Measurements from ENCODE around the gene ORAI2.

DNA sequence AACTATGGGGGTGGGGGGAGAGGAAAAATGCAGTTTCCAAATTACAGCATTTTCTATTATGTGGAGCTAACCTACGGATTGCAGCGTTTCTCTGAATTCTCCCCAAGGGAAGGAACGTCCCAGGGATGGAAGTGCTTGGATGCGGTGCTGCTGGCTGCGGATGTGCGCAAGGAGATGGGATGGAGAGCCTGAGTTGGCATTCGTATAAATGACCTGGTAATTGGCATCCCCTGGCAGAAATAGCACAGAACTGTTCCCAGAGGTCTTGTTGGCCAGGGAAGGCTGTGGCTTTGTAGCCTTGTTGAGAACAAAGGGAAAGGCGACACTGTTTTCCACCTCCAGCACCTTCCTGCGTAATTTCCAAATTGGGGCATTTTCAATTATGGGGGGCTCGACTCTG lies 2.7 kb downstream of the ORAI2 start:
- TF ChIP-seq, protein P1, sequence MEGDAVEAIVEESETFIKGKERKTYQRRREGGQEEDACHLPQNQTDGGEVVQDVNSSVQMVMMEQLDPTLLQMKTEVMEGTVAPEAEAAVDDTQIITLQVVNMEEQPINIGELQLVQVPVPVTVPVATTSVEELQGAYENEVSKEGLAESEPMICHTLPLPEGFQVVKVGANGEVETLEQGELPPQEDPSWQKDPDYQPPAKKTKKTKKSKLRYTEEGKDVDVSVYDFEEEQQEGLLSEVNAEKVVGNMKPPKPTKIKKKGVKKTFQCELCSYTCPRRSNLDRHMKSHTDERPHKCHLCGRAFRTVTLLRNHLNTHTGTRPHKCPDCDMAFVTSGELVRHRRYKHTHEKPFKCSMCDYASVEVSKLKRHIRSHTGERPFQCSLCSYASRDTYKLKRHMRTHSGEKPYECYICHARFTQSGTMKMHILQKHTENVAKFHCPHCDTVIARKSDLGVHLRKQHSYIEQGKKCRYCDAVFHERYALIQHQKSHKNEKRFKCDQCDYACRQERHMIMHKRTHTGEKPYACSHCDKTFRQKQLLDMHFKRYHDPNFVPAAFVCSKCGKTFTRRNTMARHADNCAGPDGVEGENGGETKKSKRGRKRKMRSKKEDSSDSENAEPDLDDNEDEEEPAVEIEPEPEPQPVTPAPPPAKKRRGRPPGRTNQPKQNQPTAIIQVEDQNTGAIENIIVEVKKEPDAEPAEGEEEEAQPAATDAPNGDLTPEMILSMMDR (CRISPR knock-in tag; IDR thresholded peaks at IDR 0.05): no peak
- TF ChIP-seq TAF1 (CRISPR knock-in tag; IDR thresholded peaks at IDR 0.05) (no peak), SOX13 (IDR thresholded peaks at IDR 0.05) (no peak), SOX13 (CRISPR knock-in tag; conservative IDR thresholded peaks at IDR 0.05 in 1 of 2, IDR thresholded peaks at IDR 0.05 in 1 of 2) (no peak), HNF4G (IDR thresholded peaks at IDR 0.05; ENCODE audit: borderline replicate concordance, low read depth, low read length) (no peak), HNF4G (CRISPR knock-in tag; IDR thresholded peaks at IDR 0.05; ENCODE audit: borderline replicate concordance, low read depth) (no peak), ZBTB8A (CRISPR knock-in tag; IDR thresholded peaks at IDR 0.05; ENCODE audit: borderline replicate concordance, low read depth) (no peak), POLR2A (IDR thresholded peaks at IDR 0.05; ENCODE audit: insufficient read depth in 1 of 2, low read depth in 2 of 2, low read length in 2 of 2) (no peak), TCF7L2 (IDR thresholded peaks at IDR 0.05; ENCODE audit: low read depth, low read length) (no peak), TEF (CRISPR knock-in tag; IDR thresholded peaks at IDR 0.05) (no peak), KLF9 (CRISPR knock-in tag; IDR thresholded peaks at IDR 0.05; ENCODE audit: low read depth) (no peak)
- TF ChIP-seq, protein P2, sequence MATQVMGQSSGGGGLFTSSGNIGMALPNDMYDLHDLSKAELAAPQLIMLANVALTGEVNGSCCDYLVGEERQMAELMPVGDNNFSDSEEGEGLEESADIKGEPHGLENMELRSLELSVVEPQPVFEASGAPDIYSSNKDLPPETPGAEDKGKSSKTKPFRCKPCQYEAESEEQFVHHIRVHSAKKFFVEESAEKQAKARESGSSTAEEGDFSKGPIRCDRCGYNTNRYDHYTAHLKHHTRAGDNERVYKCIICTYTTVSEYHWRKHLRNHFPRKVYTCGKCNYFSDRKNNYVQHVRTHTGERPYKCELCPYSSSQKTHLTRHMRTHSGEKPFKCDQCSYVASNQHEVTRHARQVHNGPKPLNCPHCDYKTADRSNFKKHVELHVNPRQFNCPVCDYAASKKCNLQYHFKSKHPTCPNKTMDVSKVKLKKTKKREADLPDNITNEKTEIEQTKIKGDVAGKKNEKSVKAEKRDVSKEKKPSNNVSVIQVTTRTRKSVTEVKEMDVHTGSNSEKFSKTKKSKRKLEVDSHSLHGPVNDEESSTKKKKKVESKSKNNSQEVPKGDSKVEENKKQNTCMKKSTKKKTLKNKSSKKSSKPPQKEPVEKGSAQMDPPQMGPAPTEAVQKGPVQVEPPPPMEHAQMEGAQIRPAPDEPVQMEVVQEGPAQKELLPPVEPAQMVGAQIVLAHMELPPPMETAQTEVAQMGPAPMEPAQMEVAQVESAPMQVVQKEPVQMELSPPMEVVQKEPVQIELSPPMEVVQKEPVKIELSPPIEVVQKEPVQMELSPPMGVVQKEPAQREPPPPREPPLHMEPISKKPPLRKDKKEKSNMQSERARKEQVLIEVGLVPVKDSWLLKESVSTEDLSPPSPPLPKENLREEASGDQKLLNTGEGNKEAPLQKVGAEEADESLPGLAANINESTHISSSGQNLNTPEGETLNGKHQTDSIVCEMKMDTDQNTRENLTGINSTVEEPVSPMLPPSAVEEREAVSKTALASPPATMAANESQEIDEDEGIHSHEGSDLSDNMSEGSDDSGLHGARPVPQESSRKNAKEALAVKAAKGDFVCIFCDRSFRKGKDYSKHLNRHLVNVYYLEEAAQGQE (IDR thresholded peaks at IDR 0.05; ENCODE audit: borderline replicate concordance in 1 of 2, low read depth in 1 of 2, low read length in 2 of 2): no peak

All from HepG2 (cell line).